ENCODE data around the gene P4HB.

Gene P4HB

GRCh38 chr17:81859906-81860755, at the start of gene P4HB:
P4HB (minus strand) TSS chr17:81860535; CDS start chr17:81860471, 64 bp downstream.
- DNase-seq: no peak

DNA sequence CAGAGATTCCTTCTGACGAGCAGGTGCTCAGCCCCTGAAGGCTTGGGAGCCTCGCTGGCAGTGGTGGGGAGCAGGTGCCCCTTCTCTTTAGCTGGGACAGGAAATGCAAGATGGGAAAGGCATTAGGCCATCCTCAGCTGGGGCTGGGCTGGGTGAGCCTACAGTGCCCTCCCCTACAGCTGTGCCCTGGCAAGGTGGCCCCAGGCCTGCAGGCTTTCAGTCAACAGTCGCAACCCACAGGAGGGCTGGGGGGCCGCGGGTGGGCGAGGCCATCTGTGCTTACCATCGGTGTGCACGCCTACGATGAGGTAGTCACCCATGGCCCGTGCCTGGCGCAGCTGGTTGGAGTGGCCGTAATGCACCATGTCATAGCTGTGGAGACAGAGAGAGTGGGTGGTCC, 48.9 kb upstream of the P4HB start:
- DNase-seq: no peak

- no peak for DNase-seq
Measured at GRCh38 chr17:81908793-81909192, 48.5 kb upstream of the P4HB start.

GRCh38 chr17:81907219-81908145, 47.1 kb upstream of the P4HB start:
- no peak for DNase-seq

- no peak for DNase-seq
Measured at GRCh38 chr17:81906476-81907218, 46.3 kb upstream of the P4HB start.

GRCh38 chr17:81905993-81906392, 45.7 kb upstream of the P4HB start:
- no peak for DNase-seq

DNA sequence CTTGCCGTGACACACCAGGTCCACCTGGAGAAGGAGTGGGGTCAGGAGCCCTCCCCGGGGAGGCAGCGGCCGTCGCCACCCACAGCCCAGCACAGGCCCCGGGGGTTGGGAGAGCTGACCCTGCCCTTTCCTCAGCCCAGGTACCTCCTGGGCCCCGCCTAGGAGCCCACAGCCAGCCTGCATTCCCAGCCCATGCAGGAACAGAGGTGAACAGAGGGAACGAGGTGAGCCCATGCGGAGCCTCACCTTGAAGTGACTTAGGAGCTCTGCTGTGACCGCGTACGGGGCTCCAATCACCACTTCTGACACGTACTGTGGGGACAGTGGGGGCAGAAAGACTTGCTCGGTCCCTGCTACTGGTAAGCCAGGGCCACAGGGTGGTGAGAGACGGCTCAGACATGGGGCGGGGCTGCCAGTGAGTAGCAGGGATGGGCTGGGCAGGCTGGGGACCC, 45.1 kb upstream of the P4HB start:
- no peak for DNase-seq

- no peak for DNase-seq
Measured at GRCh38 chr17:81904600-81905423, 44.5 kb upstream of the P4HB start.

DNA sequence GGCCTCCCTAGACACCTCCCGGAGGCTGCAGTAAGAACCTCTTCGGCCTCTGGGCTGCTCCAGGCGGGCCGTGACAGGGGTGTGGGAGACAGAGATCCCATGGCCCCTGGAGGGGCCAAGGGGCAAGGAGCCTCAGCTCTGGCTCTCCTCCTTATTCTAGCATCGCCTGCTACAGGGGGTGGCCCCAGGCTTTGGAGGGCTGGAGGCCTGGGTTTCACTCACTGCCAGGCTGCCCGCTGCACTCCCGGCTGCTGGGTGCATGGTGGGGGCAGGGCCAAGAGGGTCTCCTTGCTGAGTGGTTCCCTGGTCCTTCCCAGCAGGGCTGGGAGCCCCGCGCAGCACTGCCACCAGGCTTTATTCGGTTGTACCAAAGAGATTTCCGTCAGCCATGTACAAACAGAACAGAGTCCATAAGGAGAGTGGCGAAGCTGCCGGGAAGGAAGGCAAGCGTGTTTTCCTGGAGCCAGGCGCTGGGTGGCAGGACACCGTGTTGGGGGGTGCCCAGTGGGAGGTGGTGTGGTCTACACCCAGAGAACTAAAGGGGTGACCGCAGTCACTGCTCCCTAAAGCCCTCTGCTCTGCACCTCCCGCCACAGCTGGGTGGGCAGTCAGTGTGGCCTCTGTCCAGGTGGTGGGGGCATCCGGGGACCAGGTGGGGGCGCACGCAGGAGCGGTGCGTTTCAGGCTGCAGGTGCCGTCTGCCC, 43.7 kb upstream of the P4HB start:
- no peak for DNase-seq

DNA sequence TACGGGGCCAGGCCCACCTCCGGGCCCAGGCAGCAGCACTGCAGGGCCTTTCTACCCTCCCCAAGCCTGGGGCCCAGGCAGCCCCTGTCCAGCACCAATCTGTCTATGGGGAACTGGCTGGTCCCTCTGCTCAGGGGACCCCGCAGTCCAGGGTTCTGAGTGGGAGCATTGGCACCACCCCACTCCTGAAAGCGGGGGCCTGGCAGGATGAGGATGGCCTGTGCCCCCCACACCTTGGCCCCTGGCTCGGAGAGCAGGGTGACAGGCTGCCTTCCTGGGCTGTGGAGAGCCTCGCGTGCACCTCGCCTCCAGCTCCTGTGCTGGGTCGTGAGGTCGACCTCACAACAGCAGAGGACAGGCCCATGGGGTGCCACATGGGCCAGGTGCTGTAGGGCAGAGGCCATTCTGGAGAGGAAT, 43.1 kb upstream of the P4HB start:
- DNase-seq: no peak

DNA sequence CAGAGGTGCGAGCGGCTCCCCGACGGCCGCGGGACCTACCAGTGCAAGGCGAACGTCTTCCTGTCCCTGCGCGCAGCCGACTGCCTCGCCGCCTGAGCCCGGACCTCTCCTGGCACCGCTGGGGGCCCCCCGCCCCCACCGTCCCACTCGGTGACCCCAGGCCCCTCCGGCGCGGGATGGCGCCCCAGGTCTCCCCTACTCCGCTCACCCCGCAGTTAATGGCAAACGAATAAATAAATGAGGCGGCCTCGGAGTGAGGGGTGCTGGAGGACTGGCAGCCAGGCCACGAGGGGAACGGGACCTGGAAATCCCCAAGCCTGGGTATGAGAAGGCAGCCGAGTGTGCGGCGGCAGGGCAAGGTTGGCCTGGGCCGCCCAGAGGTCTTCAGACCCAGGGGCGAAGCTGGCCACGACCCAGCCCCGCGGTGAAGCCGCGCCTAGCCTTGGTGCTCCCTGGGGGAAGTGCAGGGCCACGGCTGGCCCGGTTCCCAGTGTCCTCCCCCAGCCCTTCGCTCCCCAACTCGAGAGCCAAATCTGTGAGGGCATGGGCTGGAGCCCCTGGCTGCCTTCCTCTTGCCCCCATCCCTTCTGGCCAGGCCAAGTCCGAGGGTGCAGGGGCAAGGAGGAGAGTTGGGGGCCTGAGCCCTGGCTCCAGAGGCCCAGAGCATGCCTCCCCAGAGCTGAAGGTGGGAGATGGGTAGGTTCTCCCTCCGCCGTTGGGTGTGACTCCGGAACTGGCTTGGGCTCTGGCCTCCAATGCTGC, 42.5 kb upstream of the P4HB start:
- DNase-seq: no peak

DNA sequence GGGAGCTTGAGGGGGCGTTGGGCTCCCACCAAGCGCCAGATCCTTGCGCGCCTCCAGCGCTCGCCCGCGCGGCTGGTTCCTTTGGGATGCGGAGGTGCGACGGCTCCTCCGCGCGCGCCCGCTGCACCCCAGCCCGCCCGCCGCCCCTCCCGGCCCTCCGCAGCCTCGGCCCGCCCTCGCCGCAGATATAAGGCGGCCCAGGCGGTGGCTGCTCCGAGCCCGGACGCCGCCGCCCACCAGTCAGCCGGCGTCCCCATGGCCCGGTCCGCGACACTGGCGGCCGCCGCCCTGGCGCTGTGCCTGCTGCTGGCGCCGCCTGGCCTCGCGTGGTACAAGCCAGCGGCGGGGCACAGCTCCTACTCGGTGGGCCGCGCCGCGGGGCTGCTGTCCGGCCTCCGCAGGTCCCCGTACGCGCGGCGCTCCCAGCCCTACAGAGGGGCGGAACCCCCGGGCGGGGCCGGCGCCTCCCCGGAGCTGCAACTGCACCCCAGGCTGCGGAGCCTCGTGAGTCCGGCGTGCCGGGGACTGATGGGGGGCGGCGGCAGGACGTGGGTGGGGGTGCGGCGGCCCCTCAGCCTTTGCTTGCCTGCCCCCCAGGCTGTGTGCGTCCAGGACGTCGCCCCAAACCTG, 41.8 kb upstream of the P4HB start, which contains the start of gene NPB:
TSS of gene NPB (plus strand) at position 216 of the 630 bp plus-strand sequence. CDS start at position 256, 40 bp downstream.
- no peak for DNase-seq

DNA sequence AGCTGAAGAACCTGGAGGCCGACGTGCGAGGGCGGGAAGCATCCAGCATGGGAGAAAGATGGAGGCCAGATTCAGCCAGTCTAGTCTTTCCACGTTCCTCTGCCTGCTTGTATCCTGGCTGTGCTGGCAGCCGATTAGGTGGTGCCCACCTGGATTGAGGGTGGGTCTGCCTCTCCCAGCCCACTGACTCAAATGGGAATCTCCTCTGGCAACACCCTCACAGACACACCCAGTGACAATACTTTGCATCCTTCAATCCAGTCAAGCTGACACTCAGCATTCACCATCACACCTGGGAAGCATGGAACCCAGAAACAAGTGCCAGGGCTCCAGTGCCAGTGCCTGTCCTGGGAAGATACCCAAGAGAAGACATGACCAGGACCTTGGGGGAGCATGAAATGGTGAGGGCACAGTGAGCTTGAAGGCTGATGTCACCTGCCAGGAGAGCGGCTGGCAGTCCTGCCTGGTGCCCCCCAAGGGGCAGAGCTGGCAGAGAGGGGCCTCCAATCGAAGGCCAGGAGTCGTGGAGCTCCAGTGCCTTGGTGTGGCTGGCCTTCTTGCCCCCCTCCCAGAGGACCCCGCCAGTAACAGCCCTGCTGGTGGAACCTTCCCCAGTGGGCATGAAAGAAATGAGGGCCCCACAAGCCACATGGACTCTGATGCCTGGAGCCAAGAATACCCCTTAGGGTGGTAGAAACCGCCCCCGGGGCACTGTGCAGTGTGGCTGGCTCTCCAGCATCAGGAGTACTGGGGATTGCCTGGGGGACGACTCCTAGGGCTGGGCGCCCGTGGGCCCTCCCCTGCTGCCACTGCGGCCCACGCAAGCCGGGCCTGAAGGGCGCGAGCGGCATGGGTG, 41.1 kb upstream of the P4HB start:
- DNase-seq: no peak

GRCh38 chr17:81900181-81900820, 40.0 kb upstream of the P4HB start:
- no peak for DNase-seq

DNA sequence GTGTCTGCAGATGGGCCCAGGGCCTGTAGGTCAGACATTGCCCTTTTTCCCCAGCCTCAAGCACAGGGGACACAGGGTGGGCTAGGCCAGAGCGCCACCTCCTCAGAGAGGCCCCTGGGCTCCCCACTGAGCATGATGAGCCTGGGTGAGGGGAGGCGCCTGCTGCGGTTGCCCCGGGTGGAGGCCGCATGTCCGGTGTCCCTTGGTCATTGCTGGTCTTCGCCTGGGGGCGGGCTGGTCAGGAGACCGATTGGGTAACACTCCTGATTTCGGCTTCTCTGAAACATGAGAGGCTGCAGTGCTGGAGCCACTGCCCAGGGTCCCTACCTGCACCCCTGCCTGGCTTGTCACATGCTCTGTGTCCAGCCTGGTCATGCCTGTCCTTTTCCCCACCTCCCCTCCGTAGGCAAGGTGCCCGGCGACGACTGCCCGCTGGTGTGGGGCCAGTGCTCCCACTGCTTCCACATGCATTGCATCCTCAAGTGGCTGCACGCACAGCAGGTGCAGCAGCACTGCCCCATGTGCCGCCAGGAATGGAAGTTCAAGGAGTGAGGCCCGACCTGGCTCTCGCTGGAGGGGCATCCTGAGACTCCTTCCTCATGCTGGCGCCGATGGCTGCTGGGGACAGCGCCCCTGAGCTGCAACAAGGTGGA, 39.3 kb upstream of the P4HB start:
- no peak for DNase-seq

DNA sequence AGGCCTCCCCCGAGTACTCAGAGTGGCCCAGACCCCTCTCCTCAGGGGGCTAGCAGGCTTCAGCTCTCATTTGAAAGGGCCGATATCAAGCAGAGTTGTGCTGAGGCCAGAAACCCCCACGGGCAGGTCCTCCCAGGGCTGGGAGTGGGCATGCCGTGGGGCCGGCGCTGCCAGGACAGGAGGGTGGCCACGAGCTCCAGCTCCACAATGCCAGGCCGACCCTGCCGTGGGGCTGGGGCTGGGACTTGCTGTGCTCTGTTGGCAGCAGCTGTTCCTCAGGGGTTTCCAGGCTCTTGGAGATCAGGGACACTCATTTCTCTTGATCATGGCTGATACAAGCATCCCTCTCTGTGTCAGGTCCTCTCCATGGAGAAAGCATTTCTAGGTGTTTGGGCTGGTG, 38.5 kb upstream of the P4HB start:
- no peak for DNase-seq

- DNase-seq: no peak
Measured at GRCh38 chr17:81898029-81898866, 37.9 kb upstream of the P4HB start.

All from GF-D8 (cell line).